HG03575 (cell line): ENCODE measurements around the gene RNF111.

Source experiments
- ATAC-seq: cut with Tn5 transposase; IDR thresholded peaks from one replicate; pipeline ENCODE4 v1.9.1; 2021; ENCODE audit not compliant: unreplicated experiment, insufficient number of reproducible peaks, low FRiP score; ENCODE audit errors: extremely low read depth

Gene RNF111

GRCh38 chr15:59048897-59049296 lies 61.4 kb downstream of the RNF111 start:
- no peak for ATAC-seq

- no peak for ATAC-seq
Observed at GRCh38 chr15:59051873-59052861, 64.7 kb downstream of the RNF111 start.

GRCh38 chr15:59052915-59053407 lies 65.5 kb downstream of the RNF111 start:
- ATAC-seq, result no peak

DNA sequence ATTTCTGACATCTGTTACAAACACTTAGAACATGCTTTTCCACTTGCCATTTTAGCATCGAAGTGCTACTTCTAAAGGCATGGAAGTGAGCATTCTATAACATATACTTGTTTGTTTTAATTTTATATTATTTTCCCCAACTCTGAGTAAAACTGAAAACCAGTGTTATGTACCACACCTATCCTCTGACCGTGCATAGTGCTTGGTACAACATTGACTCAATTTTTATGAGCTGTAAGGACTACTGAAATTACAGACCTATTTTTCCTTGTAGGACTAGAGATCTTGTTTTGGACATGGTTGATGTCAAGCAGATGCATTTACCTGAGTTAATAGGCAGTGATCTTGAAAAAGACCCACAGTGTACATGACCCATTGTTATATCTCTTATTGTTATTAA lies 66.0 kb downstream of the RNF111 start:
- no peak for ATAC-seq

DNA sequence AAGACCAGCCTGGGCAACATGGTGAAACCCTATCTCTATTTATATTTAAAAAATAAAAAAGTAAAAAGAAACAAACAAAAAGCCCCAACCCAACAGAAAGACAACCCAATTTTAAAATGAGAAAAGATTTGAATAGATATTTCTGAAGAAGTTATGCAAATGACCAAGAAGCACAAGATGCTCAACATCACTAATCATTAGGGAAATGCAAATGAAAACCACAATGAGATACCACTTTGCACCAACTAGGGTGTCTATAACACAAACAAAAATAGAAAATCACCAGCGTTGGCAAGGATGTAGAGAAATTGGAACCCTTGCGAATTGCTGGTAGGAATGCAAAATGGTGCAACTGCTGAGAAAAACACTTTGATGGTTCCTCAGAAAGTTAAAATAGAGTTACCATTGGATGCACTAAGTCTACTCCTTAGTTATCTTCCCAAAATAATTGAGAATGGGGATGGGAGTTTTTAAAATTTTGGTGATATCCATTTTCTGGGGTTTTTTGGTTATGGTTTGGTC lies 71.7 kb downstream of the RNF111 start:
- no peak for ATAC-seq

DNA sequence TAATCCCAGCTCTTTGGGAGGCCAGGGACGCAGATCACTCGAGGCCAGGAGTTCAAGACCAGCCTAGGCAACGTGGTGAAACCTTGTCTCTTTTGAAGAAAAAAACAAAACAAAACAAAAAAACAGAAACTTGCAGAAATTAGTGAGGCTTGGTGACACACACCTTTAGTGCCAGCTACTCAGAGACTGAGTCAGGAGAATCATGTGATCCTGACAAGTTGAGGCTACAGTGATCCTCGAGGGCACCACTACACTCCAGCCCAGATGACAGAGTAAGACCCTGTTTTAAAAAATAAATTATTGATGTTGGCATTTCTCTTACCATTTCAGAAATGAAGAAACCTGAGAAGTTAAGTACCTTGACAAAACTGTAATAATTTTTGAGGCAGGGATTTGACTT lies 72.9 kb downstream of the RNF111 start:
- ATAC-seq, result no peak

- ATAC-seq, result no peak
Observed at GRCh38 chr15:59063042-59063441, 75.6 kb downstream of the RNF111 start.

GRCh38 chr15:59069430-59069829 lies 82.0 kb downstream of the RNF111 start:
- ATAC-seq, result no peak

DNA sequence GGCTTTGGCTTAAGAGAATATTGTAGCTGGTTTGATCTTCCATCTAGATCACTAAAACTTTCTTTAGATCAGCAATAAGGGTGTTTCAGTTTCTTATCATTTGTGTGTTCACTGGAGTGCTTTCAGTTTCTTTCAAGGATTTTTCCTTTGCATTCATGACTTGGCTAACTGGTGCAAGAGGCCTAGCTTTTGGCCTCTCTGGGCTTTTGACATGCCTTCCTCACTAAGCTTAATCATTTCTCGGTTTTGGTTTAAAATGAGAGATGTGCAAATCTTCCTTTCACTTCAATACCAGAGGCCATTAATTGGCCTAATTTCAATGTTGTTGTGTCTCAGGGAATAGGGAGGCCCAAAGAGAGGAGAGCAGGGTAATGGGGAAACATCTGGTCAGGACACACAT lies 87.1 kb downstream of the RNF111 start:
- no peak for ATAC-seq

DNA sequence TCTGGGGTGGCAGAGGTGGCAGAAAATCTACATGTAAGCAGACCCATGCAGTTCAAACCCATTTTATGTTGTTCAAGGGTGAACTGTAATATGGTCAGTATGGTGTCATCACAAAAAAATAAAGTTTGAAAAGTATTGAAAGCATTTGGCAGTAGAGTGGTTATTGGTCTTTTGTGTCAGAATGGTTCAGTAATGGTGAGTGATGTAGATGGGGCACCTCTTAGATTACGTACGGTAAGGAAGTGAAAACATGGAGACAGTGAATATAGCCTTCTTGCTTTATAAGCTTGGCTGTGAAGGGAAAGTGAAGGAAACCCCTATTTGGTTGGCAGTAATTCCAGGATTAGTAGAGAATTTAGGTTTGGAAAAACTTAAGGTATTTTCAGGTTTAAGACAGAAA lies 100.3 kb downstream of the RNF111 start:
- ATAC-seq, result no peak

DNA sequence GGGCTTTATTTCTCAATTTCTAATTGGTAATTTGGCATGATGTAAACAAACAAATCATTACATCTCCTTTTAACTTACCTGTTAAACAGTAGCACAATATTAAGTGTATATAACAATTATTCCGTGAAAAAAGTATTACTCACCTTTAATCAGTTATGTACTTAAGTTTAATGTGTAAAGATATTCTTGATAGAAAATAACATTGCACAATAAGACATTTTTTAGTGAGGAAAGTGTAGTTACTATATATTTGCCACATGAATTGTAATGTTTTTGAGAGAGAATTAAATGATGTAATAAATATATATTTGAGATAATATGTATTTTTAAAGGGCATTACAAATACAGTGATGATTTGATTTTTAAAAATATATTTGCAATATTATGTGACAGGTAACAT lies 106.6 kb downstream of the RNF111 start:
- ATAC-seq, result no peak

DNA sequence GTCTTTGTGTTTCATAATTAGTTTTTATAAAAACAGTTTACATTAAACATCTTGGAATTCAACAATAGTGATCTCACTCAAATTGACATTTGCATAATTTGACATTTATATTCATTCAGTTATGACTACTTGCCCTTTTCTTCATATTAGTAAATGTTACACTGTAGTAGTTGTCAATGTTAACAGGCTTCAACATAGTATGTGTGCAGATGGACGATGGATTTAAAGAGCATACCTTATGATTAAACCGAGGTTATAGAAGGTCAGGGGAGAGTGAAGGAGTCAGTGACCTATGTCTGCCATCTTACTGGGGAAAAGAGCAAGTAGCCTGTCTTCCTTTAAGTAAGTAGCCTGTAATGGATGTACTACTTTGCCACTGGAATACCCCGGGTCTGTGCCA lies 109.0 kb downstream of the RNF111 start:
- ATAC-seq, result no peak

- no peak for ATAC-seq
Observed at GRCh38 chr15:59099162-59099685, 111.8 kb downstream of the RNF111 start.

DNA sequence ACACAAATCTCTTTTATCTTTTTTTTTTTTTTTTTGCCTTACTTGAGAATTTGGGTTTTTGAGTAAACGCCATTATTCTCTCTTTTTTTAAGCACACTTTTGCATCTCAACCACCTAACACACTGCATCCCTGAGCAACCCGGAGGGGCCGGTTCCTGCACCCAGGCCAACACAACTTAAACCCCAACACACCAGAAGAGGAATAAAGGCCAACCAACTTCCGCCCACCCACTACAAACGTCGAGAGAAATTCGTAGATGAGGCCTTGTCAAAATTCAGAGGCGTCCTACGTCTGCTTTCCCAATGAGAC lies 117.1 kb downstream of the RNF111 start:
- peak; percentile 18 for ATAC-seq

- peak; percentile 67 for ATAC-seq
Observed at GRCh38 chr15:59104912-59105732, 117.7 kb downstream of the RNF111 start, which contains the start of gene CCNB2. TSS of gene CCNB2 (plus strand) at chr15:59105146. CDS start at chr15:59105269, 123 bp downstream.

GRCh38 chr15:59105854-59106253 lies 118.4 kb downstream of the RNF111 start:
- no peak for ATAC-seq

DNA sequence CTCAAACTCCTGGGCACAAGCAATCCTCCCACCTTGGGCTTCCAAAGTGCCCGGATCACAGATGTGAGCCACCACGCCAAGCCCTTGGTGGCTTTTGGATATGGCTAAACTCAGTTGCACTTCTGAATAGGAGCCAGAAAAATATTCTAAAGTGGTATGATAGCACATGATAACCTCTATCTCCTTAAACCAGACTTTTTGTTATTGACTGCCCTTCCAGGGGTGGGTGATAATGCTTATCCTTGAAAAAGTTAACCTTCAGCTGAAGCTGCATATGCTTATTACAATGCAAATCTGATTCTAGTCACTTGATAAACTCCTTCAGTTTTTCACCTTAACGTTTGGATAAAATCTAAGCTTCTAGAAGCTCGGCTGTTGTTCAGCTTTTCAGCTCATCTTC lies 123.8 kb downstream of the RNF111 start:
- no peak for ATAC-seq

GRCh38 chr15:59115047-59115446 lies 127.6 kb downstream of the RNF111 start:
- no peak for ATAC-seq

GRCh38 chr15:59116141-59116540 lies 128.7 kb downstream of the RNF111 start:
- no peak for ATAC-seq
